HG03342 (cell line): ENCODE data around the gene PTGER1.
"Not testable (repeated sequence)": the region's sequence is repeated elsewhere in the genome, so short reads cannot be mapped to it uniquely, and the experiment has no call there.

Experiments used
- ATAC-seq: cut with Tn5 transposase; IDR thresholded peaks from one replicate; pipeline ENCODE4 v1.9.1; 2021; ENCODE audit warnings: mild to moderate bottlenecking, moderate library complexity; ENCODE audit not compliant: unreplicated experiment

Gene PTGER1

DNA sequence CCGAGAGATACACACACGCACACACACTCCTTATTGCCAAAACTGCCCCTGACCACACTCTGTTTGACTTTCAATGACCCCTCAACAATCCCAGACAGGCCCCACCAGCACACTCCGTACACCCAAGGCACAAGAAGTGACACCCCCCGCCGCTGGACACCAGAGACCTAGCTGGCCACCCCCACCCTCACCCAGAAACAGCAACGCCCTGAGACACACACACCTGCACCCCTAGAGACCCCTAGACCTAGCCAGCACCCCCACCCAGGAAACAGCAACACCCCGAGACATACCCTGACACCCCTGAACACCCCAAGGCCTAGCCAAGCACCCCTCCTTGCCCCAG, 1.1 kb upstream of the PTGER1 start:
- ATAC-seq, result no peak

DNA sequence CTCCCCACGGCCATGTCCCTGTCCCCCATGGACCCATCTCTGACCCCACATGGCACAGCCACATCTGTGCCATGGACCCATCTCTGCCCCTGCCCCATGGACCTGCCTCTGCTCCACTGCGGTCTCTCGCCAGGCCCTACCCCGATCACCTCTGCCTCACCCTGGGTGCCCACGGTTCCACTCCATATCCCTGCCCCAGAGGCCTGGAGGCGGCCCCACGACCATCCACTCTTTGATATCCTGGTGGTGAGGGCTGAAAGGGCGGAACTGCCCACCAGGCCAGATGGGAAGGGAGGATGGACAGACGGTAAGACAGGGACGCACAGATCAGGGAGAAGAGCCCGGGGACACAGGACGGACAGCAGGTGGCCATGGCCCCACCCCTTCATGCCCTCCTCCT, 327 bp downstream of the PTGER1 start:
- no peak for ATAC-seq

DNA sequence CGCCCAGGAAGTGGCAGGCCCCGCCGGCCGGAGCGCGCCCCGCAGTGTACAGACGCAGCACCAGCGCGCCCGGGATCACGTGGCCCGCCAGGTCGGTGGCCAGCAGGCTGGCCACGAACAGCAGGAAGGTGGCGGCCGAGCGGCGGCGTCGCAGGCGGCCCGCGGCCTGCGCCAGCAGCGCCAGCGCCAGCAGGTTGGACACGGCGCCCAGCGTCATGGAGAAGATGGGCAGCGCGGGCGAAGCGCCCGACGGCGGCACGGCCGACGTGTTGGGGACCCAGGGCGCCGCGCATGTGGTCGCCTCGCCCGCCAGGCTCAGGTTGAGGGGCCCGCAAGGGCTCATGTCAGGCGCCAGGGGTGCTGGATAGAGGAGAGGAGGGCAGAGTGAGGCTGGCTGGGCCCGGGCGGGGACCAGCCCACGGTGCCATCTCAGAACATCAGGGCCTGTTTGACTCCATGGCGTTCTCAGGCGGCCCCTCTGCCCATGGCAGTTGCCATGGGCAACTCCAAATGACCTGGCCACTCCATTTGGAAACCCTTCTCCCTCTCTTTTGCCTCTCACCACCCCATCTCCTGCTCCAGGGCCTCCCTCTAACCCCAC, 1.1 kb downstream of the PTGER1 start:
- ATAC-seq, result no peak

DNA sequence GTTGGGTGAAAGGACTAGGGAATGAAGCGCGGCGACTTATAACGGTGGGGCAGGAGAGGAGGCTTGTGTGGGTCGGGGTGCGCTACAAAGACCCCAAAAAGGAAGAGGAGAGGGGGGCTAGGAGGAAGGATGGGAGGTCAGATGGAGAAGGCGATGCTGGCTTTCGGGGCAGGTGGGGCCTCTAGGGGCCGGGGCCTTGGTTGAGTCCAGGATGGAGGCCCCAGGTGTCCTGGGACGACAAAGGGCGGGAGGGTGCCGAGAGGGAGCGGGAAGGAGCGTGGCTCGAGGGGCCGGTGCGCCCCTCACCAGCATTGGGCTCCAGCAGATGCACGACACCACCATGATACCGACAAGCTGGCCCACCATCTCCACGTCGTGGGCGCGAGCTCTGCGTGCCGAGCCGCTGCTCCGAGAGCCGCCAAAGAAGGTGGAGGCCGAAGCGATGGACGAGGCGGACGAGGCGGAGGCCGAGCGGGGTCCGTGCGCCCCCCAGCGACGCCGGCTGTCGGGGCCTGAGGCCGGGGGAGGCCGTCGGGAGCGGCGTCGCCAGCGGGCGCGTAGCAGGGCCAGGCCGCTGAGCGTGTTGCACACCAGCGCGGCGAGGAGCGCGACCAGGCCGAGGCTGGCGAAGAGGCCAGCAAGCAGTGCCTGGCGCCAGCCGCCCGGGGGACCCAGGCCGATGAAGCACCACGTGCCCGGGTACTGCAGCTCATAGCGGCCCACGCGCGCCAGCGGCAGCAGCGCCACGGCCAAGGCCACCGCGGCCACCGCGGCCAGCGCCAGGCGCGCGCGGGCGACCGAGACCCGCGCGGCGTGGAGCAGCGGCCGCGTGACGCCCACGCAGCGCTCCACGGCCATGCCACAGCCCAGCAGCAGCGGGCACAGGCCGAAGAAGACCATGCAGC, 1.8 kb downstream of the PTGER1 start:
- ATAC-seq, result no peak

DNA sequence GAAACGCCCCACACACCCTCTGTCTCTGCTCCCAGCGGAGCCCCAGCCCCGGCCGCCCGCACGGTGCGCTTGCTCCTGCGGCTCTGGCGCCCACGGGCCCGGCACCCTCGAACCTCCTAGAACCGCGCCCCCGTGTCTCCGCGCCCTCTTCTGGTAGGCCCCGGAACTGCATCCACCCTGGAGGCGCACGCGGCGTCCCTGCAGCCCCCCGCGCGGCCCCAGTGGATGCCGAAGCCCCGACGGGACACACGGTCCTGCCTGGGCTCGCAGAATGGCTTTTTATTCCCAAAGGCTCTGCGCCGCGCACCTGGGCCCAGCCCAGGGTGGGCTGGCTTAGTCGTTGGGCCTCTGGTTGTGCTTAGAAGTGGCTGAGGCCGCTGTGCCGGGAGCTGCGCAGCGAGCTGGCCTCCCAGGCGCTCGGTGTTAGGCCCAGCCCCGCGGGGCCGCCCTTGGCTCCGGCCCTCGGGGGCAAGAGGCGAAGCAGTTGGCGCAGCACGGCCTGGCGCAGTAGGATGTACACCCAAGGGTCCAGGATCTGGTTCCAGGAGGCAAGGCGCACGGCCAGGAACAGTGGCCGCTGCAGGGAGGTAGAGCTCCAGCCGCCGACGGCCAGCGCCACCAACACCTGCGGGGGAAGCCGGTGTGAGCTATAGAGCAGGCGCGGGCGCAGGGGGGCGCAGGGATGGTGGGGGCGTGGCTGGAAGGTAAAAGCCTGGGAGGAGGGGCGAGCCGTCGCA, 2.8 kb downstream of the PTGER1 start:
- ATAC-seq, result no peak

DNA sequence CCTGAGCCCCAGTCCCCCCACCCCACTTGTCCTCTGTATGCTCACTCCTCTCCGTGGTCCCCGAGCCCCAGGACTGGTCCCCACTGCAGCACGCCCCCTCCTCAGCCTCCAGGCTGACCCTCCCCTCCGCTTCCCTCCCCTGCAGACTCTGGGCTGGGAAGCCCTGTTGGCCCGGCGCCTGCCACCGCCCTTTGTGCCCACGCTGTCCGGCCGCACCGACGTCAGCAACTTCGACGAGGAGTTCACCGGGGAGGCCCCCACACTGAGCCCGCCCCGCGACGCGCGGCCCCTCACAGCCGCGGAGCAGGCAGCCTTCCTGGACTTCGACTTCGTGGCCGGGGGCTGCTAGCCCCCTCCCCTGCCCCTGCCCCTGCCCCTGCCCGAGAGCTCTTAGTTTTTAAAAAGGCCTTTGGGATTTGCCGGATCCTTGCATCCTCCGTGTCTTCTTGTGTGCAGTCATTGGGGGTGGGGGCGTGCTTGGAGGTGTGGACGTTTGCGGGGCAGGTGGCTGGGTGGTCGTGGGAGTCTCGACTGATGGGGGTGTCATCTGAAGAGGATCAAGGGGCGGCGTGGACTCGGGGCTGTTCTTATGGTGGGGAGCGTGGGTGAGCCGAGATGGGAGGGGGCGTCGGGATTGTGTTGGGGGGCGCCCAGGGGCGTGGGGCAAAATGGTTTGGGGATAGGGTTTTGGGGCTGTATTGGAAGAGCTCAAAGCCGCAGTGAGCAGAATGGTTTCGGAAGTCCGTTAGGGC, 3.5 kb downstream of the PTGER1 start:
- ATAC-seq, result no peak

DNA sequence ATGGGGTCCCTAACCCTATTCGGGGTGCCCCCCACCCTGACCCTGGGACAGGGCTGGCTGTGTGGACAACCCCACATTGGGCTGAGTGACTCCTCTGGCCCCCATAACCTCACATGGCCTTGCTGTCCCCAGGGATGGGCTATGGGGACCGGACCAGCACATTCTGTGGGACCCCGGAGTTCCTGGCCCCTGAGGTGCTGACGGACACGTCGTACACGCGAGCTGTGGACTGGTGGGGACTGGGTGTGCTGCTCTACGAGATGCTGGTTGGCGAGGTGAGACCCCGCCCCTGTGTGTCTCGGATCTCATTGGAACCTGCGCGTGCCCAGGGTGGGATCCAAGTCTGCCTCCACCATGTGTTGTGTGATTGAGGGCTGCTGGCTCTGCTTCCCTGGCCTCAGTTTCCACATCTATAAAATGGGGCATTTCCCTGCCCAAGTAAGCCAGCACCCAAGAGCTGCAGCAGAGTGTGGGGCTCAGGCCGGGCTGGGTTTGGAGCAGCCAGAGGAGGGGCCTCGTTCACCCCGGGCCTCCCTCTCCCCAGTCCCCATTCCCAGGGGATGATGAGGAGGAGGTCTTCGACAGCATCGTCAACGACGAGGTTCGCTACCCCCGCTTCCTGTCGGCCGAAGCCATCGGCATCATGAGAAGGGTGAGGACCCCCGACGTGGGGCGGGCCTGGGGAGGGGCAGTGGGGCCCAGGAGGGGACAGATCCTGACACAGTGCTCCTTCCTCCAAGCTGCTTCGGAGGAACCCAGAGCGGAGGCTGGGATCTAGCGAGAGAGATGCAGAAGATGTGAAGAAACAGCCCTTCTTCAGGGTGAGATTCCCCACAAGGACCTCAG, 4.9 kb downstream of the PTGER1 start:
- ATAC-seq, result no peak

DNA sequence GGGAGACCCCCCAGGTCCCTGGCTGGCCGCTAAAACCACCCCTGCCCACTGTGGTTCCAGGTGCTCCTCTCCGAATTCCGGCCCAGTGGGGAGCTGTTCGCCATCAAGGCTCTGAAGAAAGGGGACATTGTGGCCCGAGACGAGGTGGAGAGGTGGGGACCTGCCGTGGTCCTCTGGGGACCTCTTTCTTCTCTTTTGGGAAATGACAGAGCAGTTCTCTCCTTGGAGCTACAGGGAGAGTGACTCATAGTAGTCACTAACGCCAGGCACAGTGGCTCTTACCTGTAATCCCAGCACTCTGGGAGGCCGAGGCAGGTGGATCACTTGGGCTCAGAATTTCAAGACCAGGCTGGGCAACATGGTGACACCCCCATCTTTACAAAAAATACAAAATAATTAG, 7.3 kb downstream of the PTGER1 start:
- ATAC-seq, result no peak

DNA sequence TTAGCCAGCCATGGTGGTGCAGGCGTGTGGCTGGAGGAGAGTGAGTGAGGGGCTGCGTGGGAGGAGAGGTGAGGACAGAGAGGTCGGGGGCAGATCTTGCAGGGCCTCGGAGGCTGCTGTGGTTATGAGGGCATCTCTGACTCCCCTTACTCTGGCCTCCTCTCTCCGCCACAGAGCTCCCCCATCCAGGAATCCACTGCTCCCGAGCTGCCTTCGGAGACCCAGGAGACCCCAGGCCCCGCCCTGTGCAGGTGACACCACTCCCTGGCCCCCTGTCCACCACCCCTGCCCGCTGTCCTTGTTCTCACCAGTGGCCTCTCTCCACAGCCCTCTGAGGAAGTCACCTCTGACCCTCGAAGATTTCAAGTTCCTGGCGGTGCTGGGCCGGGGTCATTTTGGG, 7.8 kb downstream of the PTGER1 start:
- ATAC-seq, result no peak

DNA sequence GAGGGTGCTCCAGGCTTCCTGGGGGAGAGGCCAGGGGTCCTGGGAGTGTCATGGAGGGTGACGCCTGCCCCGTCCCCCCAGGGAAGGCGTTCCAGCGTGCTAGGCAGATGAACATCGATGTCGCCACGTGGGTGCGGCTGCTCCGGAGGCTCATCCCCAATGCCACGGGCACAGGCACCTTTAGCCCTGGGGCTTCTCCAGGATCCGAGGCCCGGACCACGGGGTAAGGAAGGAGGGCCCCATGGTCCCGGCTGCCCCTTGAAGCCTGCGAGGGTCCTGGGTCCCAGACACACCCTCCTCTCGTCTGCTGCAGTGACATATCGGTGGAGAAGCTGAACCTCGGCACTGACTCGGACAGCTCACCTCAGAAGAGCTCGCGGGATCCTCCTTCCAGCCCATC, 11.4 kb downstream of the PTGER1 start:
- ATAC-seq, result no peak

DNA sequence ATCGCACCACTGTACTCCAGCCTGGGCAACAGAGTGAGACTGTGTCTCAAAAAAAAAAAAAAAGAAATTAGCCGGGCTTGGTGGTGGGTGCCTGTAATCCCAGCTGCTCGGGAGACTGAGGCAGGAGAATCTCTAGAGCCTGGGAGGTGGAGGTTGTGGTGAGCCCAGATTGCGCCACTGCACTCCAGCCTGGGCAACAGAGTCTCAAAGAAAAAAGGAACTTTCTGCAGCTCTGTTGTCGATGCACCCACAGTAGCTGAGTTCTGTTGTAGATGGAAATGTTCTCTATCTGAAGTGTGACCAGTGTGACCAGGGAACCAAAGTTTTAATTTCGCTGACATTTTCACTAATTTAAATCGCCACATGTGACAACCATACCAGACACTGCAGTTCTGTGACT, 12.8 kb downstream of the PTGER1 start:
- not testable (repeated sequence) for ATAC-seq

DNA sequence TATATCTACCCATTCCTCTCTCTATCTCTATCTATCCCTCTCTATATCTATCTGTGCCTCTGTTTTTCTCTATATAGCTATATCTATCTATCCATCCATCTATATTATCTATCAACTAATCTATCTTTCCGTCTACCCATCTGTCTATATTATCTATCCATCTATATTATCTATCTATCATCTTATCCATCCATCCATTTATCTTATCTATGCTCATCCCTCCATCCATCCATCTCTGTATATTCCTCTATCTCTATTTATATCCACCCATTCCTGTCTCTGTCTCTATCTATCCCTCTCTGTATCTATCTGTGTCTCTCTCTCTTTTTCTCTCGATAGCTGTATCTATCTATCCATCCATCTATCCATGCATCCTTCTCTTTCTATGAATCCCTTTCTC, 14.2 kb downstream of the PTGER1 start:
- no peak for ATAC-seq

DNA sequence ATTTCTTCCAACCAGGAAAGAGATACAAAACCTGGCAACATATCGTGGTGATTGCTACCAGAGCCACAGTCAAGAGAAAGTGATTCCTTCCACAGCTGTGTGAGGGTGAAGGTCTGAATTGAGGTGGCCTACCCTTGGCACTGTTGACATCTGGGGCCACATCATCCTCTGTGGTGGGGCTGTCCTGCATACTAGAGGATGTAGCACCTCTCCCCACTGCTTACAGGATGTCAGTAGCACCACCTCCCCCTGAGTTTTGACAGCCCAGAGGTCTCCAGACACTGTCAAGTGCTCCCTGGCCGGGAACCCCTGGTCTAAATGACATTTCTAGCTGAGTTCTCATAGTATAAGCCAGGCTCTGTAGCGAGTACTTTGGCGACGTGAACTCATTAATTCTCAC, 15.5 kb downstream of the PTGER1 start:
- ATAC-seq, result no peak

DNA sequence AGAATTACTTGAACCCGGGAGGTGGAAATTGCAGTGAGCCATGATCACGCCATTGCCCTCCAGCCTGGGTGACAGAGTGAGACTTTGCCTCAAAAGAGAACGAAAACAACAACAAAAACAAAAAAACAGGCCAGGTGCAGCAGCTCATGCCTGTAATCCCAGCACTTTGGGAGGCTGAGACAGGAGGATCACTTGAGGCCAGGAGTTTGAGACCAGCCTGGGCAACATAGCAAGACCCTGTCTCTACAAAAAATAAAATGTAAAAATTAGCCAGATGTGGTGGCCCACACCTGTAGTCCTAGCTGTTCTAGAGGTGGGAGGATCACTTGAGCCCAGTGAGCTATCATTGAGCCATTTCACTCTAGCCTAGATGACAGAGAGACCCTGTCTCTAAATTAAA, 22.9 kb downstream of the PTGER1 start:
- not testable (repeated sequence) for ATAC-seq

DNA sequence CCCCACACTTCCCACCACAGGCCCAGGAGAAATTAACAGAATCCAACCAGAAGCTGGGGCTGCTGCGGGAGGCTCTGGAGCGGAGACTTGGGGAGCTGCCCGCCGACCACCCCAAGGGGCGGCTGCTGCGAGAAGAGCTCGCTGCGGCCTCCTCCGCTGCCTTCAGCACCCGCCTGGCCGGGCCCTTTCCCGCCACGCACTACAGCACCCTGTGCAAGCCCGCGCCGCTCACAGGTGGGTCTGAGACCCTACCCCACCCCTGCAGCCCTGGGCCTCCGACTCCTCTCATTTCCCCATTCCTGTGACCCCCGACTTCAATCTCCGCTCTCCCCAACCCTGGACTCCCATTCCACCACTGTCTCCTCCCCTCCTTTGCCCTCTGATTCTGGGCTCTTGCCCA, 24.3 kb downstream of the PTGER1 start:
- ATAC-seq, result no peak

DNA sequence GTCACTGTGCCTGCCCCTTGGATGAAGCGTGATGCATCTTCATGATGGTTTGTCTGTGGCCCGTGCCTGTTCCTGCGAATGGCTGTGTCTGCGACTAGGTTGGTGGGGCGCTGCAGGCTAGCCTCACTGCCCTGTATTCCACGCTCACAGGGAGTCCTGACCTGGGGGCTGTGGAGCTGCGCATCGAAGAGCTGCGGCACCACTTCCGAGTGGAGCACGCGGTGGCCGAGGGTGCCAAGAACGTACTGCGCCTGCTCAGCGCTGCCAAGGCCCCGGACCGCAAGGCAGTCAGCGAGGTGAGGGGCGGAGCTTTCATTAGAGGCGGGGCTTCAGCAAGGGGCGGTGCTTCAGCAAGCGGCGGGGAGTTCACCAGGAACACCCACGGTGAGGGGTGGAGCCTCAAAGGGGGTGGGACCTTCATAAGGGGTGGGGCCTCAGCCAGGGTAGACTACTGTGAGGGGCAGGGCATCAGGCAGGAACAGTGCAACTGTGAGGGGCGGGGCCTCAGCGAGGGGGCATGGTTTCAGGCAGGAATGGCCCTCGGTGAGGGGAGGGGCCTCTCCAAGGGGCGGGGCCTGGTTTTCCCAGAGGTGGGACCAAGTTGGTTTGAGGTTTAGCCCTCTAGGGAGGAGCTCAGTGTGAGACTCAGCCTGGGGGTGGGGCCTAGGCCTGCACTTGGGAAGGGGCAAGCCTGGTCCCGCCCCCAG, 24.8 kb downstream of the PTGER1 start:
- no peak for ATAC-seq

DNA sequence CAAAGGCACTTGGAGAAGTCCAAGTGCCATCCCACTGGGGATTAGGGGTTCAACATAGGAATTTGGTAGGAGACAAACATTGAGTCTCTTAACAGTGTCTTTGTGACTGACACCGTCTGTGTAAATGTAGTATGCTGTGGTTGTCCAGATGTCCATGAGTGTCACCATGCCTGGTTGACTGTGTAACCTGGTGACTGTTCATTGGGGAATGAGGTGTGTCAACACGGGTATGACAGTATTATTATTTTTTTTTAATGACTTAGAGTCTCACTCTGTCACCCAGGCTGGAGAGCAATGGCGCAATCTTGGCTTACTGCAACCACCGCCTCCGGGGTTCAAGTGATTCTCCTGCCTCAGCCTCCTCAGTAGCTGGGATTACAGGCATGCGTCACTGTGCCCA, 25.8 kb downstream of the PTGER1 start:
- no peak for ATAC-seq

DNA sequence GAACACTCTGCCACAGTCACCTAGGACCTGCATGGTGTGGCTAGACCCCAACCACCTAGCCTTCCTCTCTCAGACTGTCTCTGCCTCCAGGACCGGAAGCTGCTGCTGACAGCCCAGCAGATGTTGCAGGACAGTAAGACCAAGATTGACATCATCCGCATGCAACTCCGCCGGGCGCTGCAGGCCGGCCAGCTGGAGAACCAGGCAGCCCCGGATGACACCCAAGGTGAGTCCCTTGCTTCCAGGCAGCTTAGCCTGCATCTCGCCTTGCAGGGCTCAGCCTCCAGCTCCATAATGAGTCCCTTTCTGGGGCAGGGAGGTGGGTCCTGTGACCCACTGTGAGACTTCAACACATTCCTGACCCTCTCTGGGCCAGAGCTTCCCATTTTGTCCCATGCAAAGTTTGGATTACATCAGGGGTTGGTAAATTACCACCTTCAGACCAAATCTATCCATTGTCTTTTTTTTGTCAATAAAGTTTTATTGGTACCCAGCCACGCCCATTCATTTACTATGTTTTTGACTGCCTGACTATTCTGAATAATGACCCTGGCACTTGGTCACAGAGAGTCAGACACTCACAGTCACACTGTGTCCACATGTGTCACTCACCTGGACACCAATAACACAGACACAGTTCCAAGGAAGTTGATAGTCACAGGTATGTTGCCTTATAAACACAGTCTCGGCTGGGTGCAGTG, 28.7 kb downstream of the PTGER1 start:
- ATAC-seq, result no peak

DNA sequence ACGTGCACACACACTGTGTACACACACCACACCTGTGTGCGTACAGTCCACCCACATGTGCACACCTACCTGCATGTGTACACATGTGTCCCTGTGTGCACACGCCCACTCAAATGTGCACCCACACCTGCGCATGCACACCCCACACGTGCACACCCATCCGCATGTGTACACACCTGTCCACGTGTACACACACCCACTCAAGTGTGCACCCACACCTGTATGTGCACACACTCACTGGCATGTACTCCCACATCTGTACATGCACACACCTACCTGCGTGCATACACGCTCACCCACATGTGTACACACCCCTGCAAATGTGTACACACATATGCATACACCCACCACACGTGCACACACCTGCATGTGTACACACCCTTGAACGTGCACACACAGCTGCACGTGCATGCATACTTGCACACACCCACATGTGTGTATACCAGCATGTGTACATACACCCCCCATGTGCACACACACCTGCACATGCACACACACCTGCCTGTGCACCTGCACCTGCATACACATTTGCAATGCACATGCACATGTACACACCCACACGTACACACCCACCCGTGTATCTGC, 31.4 kb downstream of the PTGER1 start:
- no peak for ATAC-seq
